ENCODE results near the gene ANKRD1.
"Not testable (repeated sequence)": the region's sequence is repeated elsewhere in the genome, so short reads cannot be mapped to it uniquely, and the experiment has no call there.

ANKRD1 gene

DNA sequence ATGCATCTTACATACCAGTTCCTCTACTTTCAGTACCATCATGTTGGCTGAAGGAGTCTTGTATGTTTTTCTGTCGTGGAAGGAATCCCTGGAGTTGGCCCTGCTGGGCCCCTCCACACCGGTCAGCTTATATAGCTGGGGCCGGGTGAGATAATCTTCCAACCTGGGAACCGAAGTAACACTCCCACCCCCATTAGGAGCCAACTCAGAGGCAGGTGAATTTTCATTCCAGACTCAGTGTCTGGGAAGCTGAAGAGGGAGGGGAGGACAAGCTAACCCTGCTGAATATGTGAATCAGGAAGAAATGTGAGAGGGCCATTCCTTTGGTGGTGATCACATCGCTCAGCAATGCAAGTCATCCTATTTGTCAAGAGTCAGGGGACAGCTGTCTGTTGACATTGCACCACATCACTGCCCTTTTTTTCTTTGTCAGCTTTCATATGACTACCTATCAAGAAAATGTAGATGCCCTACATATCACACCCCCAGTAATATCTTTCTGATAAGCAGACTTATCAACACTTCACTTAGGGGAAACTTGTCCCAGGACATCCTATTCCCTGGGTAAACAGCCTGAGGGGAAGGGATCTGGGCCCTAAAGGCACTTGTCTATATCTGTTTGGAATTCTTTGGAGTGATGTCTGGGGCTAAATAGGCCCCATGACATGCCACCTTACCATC is at the start of gene ANKRD1:
Gene ANKRD1, minus strand, starts transcription at position 102 of the 681 bp plus-strand sequence. Its CDS starts 60 bp downstream, at position 42.
- no peak for DNase-seq

DNA sequence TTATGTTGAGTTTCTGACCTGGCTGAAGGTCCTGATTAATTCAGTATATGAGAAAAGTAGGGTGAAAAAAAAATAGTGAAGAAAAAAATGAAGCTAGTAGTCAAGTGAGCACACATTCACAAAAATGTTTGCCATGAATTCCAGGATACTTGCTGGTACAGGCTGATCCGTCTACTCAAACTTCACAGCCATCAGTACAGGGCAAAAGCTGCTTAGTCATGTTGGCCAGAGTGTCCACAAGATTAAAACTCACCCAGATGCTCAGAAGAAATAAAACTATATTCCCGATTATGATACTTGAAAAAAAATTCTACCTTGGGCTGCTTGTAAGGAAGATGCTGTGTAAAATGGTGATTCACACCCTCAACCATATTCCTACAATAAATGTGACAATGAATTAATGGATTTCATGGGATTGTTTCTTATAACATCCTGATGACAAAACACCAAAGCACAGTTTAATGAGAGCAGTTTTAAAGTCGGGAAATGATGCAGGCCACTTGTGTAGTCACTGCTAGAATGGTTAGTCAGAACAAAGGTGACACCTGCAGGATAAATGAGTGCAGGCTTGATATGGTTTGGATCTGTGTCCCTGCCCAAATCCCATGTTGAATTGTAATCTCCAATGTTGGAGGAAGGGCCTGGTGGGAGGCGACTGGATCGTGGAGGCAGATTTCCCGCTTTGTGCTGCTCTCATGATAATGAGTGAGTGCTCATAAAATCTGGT is 49.2 kb upstream of the ANKRD1 start:
- no peak for DNase-seq

DNA sequence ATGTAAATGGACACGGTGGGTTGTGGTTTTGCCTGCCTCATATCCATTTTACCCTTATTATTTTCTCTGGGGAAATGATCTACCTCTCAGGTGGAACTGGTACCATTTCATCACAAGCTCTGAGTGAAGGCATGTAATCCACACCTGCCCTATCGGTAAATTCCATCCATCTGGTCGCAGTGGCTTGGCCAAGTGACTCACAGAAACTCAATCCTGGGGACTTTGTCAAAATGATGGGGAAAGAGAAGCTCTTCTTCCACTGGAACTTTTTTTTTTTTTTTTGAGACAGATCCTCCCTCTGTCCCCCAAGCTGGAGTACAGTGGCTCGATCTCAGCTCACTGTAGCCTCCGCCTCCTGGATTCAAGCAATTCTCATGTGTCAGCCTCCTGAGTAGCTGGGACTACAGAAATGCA is 48.2 kb upstream of the ANKRD1 start:
- no peak for DNase-seq

DNA sequence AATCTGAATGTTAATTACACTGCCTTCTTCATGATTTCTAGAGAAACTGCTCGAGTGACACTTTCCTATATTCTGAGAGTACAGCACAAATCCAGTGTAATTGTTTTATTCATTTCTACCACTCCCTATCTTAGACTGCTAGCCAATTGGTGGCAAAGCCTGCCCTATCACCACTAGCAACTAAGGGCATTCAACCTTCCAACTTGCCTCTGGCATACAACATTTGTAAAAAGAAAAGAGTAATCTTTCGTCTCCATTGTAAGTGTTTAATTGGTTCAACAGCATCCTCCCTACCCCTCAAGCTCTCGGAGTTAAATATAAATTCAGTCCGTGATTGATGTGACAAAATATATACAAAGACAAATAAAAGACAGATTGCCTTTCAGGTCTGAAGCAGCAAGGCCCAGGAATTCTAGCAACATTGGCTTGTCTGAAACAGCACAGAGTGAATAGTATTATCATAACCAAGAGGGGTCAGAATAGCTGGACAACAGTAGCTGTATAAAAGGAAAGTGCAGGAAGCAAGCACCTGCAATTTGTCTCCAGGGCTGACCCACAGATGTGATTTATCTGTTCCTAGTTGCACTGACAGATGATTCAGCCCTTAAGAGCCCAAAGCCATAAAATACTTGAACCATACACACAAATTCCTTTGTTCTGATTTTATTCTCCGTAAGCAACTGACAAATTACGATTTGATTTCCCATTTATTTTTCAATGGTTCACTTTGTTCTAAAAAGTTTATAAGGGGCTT is 47.6 kb upstream of the ANKRD1 start:
- no peak for DNase-seq

DNA sequence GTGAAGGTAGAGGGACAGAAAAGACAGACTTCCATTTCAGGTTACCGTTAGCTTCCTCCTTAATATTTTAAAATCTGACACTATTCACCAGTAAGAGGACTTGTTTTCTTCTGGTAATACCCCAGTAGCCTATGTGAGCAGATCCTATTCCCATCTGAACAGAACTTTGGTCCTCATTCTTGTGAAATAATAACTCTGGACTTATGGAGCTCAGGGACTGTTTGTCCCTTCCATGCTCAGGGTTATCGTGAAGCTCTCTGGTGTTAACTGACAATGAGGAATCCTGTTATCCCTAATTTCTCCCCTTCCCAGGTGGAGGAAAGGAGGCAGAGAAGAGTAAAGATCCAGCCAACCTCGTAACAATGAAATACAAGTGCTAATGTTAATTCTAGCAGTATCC is 47.0 kb upstream of the ANKRD1 start:
- no peak for DNase-seq

DNA sequence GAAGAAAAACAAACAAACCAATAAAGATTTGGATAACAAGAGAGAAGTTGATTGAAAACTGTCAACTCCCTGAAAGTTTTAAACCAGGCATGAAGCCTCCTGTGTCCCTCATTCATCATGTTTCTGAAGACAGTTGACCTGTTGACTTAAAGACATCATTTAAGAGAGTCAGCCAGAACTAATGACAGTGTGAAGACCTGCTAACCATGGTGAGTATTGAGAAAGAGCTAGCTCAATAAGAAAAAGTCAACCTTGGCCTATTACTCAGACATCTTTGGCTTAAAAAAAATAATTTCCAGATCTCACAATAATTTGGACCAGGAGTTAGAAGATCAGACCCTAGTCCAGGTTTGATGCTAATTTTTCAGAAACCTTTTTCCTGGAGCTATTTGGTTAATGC is 45.3 kb upstream of the ANKRD1 start:
- no peak for DNase-seq

DNA sequence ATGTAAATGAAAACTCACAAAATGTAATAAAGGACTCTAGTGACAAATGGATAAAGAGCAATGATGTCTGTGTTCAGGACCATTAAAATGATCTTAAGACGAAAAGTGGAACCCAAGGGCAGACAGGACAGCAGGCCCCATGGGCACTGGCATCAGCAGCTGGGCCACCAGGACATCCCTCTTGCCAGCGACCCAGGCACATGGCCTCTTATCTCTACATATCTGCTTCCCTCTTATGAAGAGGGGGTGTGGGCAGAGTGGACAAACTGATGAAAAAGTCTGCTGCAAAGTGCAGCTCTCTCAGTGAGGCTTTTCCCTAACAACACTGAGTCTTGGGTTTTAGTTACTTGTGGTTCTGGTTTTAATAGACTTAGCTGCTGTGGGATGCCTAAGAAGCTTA is 44.8 kb upstream of the ANKRD1 start:
- no peak for DNase-seq

DNA sequence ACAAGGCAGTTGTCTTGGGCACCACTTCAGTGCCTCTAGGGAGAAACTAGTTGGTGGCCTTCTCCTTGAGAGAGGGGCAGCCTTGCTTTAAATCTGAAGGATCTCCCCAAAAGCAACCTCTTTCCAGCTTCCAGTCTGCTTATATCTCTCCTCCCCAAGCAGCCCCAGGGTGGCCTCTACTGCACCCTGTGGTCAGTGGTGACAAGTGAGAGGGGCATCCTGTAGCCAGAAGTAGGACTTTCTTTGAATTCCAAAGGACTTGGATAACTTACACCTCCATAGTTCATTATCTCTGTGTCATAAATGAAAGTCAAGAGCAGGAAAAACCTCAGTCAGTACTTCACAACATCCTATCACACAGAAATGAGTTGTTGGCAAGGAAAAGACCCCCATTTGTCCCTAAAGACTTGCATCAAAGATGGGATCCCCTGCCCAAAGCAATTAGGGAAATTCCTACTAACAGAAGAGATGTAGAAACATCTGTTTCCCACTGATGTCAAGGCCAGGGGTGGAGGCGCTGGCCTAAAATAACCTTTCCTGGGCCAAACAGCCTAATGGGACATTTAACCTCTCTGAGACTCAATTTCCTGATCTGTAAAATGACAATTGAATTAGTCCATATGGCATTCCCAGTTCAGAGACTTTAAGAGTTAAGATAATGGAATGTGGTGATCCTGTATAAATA is 44.0 kb upstream of the ANKRD1 start:
- no peak for DNase-seq

DNA sequence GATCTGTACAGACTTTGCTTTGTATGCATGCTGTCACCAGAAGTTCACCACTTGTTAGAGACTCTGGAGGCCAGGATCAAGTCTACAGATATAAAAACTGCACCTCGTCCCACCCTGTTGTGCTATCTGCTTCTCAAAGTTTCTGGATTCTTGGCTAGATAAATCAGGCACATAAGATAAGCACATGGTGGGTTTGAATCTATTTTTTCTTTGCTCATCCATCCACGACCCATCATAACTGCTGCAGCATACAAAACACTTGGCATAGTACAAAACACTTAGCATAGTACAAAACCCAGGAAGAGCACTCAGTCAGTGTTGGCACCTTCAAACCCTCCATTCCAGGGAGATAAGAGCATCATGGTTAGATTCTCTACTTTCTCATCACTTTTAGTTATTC is 42.4 kb upstream of the ANKRD1 start:
- DNase-seq: no peak

DNA sequence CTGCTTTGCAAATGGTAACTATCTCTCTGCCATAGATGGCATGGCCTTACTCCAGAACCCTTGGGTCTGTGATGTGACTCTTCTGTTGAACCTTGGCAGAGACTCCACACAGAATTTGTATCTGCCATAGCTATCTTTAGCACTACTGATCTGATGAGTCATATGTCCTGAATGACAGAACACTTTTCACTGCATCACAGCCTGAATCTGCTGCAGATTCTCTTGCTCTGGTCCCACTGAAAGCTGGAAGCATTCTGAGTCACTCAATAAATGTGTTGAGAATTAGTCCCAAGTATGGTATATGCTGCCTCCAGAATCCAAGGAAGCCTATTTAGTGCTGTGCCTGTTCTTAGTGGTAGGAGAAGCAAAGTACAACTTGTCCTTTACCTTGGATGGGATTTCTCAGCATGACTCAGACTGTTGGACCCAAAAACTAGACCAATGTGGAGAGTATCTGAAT is 39.5 kb upstream of the ANKRD1 start:
- no peak for DNase-seq

DNA sequence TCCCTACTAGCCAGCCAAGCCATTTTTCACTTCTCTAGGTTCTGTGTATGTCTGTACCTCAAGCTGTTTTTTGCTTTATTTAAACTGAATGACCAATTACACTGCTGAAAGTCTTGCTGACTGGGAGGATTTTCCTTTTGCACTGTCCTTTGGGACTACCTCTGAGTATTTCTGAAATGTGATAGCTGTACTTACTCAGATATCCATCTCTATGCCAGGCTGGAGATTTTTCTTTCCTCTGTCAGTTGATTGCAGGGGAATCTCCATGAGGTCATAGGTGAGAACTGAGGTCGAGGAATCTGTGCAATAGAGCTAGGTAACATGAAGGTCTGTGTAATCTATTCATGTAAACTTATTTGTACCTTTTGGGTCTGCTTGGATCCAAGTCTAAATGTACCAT is 38.9 kb upstream of the ANKRD1 start:
- DNase-seq: no peak

DNA sequence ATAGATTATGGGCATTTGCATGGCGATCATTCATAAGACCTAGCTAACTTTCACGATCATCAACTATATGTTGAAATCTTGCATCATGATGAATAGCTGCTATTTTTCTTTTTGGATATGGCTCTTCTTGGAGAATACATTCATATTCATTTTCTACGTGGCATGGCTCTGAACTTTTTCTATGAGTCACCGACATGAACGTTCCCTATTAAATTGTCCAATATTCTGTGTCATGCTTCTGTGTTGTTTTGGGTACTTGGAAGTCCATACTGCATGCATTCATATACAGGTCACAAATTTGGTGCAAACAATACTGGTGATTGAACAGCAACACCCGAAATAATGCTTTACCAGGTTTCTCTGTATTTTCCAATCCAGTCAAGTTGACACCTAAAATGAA is 37.9 kb upstream of the ANKRD1 start:
- DNase-seq: no peak

DNA sequence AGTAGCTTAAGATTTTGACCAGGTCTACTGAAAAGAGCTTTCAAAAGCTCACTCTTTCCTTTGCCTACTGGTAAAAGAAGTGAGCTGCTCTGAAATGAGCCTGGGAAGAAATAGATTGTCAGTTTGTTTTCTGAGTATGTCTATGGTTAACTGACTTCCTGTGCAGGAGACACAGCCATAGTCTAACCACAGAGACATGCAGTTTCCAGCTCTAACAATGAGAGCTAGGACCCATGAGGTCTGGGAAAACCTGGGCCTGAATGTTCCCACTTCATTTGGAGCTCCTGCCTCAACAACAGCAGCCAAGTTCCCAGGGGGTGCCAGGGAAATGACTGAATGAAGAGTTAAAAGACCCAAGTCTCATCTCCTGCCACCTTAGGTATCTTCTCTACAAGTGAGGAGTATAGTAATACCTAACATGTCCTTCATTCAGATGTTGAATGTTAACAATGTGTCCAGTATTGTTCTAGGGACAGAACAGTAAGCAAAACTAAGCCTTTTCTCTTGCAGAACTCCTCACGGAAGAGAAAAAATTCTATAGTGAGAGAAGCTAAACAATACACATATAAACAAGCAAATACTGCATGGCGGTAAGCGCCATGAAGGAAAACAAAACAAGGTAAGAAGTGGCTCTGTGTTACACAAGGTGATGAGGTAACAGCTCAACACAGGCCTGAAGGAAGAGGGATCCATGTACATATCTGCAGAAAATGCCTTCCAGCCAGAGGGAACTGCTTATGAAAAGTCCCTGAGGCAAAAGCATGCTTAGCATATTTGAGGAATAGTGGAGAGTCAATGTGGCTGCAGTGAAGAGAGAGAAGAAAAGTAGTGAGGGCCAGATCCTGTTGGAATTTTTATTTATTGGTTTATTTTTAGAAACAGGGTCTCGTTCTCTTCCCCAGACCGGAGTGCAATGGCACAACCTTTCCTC is 26.4 kb upstream of the ANKRD1 start:
- no peak for DNase-seq

DNA sequence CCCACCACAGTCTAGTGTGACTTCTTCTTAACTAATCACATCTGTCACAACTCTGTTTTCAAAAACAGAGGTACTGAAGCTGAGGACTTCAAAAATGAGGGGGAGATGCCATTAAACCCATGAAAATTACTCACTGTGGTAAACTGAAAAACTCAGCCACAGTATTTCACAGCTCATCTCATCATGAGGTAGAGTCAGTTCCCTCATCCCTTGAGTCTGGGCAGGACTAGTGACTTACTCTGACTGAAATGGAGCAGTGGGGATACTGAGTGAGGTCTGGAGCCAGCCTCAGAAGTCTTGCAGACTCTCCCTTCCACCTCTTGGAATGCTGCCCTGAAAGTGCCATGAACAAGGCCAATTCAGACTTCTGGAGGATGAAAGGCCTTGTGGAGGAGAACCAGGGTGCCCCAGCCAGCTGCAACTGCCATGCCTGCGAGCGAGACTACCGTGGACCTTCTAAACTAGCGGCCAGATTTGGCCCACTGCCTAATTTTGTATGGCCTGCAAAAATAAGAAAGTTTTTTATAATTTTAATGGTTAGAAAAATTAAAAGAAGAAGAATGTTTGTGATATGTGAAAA is 24.7 kb upstream of the ANKRD1 start:
- DNase-seq: no peak

DNA sequence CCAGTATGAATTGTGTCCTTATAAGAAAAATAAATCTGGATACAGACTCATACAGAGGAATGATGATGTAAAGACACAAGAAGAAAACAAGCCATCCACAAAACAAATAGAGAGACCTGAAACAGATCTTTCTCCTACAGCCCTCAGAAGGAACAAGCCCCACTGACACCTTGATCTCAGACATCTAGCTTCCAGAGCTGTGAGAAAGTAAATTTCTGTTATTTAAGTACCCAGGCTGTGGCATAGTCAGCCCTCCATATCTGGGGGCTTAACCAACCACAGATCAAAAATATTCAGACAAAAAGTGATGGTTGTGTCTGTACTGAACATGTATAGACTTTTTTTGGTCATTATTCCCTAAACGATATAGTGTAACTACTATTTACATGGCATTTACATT is 23.9 kb upstream of the ANKRD1 start:
- DNase-seq: no peak

DNA sequence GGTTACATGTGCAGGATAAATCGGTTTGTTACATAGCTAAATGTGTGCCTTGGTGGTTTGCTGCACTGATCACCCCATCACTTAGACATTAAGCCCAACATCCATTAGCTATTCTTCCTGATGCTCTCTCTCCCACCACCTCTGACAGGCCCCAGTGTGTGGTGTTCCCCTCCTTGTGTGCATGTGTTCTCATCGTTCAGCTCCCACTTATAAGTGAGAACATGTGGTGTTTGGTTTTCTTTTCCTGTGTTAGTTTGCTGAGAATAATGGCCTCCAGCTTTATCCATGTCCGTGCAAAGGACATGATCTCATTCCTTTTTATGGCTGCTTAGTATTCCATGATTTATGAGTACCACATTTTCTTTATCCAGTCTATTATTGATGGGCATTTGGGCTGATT is 22.1 kb upstream of the ANKRD1 start:
- not testable (repeated sequence) for DNase-seq

DNA sequence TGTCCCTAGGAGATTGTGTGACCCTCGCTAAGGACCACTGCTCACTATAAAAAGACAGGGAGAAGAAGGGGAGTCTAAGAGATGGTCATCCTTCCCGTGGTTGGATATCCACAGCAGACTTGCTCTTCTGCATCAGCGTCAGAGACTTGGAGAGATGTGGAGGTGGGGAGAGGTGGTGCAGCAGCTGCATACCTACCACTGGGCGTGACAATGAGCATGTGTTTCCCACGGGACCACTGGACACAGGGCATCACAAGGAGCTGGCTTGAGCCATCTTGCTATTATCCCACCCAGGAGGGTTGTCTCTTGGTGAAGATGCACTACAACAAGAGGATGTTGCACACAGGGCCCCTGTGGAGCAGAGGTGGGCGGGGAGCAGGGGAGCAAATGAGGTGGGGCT is 18.8 kb upstream of the ANKRD1 start:
- no peak for DNase-seq

DNA sequence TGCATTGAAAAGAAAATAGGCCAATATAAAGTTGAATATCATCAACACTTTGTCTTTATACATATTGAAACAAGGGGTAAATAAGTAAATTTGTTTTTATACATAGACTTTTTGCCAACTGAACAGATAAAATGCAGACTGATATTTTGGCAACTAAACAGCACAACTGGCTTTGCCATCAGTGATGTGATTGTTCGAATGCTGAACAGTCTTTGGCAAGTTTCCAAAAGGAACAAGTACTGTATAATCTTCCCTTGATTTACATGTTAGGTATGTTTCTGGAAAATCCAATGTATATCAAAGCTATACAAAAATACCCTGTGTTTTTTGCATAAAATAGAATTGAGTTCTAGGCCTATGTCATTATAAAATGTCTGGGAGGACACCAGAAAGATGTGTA is 18.2 kb upstream of the ANKRD1 start:
- DNase-seq: no peak

DNA sequence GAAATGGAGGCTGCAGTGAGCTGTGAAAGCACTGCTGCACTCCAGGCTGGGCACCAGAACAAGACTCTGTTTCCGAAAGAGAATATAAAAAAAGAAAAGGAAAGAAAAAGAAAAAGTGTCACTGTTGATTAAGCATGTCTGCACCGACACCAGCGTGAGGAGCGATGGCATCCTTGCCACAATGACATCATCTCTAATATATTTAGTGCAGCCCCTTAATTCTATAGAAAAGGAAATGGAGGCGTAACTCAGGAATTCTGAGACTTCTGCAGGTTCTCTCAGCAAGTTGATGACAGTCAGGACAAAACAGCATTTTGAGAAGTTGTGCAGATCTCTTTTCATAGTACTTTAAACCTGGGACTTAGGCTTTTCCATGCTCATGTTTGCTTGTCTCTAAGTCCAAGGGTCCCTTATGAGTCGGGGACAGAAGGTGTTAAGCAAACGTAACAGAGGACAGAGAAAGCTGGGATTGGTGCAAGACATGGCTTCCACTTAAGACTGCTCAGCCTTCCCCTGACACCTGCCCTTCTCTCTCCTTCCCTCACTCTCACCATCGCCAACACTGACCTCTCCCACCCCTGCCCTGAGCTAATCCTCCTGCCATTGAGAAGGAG is 16.9 kb upstream of the ANKRD1 start:
- no peak for DNase-seq

DNA sequence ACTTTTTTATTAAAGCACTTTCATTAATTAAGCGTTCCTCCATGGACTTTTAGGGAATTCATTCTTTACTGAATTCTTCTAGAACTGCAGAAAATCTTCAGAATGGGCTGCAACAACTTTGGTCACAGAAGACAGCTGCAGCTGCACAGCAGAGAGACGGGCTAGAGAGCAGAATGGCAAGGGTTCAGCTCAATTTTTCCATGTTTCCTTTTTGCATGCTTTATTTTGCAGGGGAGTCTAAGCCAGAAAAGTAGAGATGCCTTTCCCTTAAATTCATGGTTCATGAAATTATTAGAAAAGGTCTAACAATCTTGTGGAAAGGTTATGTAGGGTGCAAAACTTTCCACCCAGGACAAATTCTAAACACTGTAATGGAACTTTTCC is 15.4 kb upstream of the ANKRD1 start:
- no peak for DNase-seq

DNA sequence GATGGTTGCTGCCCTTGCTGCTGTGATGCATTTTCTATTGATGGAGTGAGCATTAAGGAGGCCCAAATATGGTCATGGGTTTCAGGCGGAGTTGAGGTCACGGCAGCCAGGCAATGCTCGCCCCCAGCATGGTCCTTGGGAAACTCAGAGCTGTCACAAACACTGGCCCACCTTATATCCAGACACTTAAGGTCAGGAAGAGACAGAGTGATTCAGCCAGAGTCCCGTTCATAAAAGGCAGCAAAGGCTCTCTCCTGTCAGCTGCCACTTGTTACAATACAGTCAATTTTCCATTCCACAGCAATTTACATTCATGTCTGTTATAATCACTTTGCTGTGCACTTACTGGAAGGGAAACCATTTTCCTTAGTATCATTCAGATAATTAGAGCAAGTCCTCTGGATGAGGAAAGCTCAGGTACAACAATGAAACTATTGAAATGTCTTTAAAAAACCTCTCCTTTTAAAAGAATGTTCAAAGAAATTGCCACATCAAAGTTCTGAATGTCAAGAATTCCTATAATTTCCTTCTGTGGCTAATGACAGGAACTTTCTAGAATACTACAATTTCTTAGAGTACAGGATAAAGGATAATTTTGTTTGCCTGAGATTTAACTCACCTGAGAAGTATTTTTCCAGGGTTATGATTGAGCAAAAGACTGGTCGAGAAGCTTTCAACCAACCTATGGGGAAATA is 14.8 kb upstream of the ANKRD1 start:
- no peak for DNase-seq

All from DMS79 (cell line).